IPS-NIHi7 (cell line): ENCODE data around the gene PTPRN2.

Experiments used
- DNase-seq: peaks from one replicate; pipeline ENCODE4 v3.0.0; 2012; ENCODE audit warnings: mixed read lengths; ENCODE audit errors: extremely low spot score

The PTPRN2 gene

DNA sequence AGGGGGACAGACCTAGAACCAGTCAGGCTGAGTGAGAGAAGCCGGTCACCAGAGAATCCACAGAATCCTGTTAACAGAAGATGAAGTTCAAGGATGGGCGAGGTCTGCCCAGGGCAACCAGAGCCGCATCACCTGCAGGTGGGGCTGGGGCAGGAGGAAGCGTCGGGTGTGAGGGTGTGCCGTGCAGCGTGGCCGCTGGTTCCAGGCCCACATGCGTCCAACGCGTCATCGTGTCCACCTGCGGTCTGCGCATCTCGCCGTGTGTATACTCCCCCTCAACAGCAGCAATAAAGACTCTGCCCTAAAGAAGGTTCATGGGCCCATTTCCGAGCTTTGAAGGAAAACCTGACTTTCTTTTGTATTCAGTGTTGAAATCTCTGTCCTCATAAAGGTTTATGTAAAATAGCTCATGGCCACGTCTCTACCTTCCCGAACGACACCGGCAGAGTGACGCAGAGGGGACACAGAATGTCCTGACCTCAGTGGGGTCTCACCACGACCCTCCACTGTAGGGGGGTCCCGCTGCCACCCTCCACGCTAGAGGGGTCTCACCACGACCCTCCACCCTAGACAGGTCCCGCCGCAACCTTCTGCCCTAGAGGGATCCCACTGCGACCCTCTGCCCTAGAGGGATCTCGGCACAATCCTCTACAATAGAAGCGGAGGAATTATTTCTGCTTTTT lies 446.9 kb downstream of the PTPRN2 start:
- no peak for DNase-seq

DNA sequence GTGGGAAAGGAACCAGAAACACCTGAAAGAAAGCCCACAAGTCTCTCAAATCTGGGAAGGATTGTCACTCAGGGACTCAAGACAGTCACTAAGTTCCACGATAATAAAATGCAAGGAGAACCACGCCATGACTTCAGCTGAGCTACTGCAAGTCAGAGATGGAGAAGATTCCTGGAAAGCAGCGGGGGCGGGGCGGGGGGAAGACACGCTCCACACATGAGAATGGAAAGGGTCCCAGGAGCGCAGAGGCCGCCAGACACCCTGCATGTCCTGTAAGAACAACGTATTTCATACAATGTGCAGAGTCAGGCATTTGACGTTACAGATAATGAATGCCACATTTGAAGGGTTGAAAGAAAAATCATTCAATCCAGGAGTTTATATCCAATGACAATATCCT lies 448.1 kb downstream of the PTPRN2 start:
- DNase-seq: no peak

DNA sequence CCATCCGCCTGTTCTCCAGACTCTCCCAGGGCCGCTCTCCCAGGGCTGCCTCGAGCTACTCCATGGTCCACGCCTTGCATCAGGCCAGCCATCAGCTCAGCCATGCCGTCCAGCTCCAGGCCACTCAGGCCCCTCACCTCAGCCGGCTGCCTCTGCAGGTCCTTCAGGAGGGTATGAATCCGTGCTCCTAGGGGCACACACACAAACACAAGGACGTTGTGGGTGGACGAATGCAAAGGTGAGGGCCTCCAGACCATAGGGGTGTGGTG lies 449.4 kb downstream of the PTPRN2 start:
- no peak for DNase-seq

DNA sequence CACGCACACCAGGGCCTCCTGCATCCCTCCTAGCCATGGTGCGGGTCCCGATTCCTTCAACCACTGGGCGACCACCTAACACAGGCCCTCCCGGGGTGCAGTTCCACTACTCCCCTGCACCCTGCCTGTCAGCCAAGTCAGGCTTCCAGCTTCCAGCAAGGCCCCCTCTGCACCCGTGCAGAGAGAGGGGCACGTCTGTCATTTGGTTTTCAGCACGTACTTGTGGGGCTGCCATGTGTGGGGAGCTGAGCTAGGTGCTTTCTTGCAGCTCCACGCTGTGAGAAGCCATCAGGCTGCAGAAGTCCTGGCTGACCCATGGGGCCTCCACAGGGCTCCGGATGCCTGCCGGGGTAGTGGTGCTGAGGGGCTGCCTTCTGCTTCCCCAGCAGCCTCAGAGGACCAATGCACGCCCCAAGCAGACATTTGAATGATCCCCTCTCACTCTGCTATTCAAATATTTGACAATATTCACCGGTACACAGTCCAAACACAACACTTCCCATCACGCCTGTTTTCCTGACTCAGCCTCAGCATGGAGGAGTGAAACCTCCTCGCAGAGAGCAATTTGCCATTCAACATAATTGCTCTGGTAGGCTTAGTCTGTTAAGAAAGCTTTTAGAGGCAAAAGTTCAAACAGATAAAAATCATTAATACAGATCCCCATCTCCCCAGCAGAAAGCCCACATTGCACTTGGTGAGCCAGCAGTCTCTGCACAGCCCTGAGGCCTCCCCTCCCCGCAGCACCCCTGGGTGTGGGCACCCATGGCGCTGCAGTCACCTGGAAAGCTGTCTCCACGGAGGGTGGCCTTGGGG lies 449.9 kb downstream of the PTPRN2 start:
- no peak for DNase-seq

DNA sequence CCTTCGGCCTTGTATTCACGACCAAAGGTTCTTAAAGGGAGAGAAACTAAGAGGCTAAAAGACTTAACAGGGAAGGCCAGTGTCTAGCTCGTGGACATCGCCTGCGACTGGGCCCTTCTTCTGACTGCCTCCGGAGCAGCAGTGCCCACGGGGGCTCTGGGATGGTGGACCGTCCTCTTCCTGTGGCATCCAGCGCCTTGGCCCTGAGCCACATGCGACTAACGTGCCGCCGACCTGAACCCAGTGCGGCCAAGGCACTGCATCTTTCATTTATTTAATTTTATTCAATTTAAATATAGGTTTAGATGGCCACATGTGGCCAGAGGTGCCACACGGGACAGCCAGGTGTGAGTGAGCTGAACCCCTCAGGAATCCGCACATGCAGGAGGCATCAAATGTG lies 451.7 kb downstream of the PTPRN2 start:
- no peak for DNase-seq

DNA sequence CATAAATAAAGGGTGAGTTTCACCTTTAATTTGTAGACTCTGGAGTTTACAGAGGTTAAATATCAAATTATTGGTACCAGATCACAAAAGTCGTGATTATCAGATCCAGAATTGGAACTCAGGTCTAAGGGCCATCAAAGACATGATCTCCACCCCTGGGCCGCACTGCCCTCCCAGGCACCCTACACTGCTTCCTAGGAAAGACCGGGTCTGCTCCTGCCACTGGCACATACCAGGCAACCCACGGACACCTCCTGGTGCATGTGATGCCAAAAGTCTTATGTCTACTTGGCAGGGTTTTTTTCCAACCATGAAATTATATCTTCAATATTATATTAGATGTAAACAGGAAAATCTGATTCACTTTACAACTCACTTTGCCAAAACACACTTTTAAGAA lies 452.8 kb downstream of the PTPRN2 start:
- DNase-seq: no peak

DNA sequence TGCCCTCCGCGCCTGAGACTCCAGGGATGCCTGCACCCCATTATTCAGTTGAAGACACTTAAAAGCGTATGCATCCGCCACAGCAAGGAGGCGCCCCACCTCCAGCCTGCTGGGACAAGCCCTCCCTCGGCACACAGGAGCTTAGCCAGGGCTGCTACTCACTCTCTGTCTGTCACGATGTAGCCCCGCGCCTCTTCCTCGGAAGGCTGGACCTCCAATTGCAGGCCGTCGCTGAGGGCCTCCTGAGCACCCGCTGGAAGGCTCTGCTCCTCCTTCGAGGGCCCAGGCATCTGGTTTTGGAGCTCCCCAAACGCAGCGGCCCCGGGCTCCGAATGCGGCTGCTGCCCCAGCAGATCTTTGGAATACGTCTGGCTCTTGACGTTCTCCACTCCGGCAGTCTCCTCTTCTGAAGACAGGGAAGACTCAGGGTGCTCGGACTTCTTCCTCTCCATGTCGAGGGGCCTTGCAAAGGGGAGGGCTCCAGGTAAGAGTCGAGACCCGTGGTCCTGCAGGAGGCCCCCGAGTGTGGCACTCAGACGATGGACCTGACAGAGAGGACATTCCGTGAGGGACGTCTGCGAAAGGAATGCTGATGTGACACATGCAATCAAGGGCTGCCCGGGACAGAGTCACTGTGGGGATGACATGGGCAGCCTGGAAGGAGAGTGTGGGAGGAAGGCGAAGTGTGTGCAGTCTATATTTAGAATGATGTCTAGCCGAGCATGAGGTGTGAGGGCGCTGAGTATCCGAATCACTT lies 453.9 kb downstream of the PTPRN2 start:
- DNase-seq: no peak

DNA sequence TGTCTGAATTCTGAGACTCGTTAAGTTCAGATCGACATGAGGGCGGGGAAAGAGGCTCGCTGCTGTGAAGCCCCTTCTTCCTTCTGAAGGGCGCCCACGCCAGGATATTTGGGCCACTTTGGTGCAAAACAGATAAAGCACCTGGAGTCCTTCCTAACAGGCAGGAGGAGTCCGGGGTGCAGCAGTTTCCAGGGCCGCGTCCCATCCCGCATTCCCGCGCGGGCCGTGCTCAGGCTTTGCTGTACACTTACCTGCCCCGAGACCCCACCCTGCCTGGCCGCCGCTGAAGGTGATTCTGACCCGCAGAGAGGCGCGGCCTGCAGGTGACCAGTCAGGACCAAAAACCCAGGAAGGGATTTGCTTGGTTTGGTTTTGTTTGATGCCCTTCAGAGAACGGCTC lies 454.6 kb downstream of the PTPRN2 start:
- no peak for DNase-seq

DNA sequence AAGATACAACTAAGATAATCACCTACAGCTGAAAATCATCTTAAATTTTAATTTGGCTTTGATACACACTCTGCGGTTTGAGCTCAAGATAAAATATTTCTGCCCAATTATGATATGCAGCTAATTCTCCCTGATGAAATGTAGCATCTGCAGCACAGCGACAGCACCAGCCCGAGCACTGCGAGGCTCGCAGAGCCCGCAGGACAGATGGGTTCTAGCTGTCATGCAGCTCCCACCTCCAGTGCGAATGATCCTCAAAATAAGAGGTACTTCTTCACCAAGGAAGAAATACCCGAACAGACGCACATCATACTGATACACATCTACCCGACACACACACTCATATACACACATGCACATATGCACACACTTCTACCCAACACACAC lies 457.6 kb downstream of the PTPRN2 start:
- no peak for DNase-seq

DNA sequence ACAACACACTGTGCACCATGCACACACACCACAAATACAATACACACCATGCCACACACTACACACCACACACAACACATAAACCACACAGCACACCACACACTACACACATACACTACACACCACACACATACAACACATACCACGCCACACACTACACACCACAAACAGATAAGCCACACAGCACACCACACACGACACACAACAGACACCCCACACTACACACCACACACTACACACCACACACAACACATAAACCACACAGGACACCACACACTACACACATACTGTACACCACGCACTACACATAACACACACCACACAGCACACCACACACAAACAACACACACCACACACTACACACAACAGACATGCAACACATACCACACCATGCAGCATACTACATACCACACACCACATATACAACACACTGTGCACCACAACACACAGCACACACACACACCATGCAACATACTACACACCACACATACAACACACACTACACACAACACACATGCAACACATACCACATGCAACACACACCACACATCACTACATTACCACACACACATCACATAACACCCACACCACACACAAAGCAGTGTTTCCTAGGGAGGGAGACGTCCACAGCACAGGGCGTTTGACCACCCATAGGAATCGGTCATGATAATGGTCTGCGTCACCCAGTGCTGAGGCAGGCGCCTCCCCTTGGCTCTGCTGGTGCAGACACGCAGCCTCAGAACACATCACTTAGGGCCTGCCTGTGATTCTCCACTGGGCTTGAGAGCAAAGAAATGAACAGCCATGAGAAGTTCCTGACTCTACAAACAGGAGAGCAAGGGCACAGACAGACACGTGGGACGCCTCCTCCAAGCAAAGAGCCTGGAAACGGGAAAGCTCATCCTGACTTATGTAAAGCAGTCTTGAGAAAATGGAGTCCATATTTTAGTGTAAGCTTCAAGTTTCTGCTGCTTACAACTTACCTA lies 458.3 kb downstream of the PTPRN2 start:
- no peak for DNase-seq

DNA sequence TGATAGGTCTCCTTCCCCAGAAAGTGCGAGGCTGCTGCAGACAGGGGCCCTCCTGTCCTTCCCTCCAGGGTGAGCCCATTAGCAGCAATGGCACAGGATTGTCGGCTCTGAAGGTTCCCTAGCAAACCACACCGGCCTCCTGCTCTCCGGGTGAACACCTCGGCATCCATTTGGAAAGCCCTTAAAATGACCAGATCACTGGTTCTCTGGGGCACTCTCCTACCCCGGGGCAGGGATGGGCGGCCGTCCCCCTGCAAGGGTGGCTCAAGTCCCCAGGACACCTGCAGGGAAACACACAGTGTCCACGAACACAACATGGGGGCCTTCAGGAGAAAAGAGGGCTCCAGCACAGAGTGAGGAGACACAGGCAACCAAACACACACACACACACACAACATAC lies 459.1 kb downstream of the PTPRN2 start:
- DNase-seq: no peak

DNA sequence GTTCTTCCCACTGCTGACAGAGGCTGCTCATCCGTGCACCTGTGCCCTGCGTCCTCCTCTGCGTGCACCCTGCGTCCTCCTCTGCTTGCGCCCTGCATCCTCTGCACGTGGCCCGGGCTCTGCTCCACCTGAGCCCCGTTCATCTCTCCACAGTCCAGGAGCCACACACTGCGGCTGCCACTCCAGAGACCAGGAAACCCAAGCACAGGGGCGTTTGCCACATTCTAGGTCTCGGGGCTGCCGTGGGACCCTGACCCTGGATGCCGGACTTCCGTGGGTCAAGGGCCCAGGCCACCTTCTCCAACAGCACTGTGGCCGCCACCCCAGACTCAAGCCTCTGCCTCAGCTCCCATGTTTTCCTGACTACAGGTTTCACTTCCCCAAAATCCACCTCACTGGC lies 460.4 kb downstream of the PTPRN2 start:
- DNase-seq: no peak

DNA sequence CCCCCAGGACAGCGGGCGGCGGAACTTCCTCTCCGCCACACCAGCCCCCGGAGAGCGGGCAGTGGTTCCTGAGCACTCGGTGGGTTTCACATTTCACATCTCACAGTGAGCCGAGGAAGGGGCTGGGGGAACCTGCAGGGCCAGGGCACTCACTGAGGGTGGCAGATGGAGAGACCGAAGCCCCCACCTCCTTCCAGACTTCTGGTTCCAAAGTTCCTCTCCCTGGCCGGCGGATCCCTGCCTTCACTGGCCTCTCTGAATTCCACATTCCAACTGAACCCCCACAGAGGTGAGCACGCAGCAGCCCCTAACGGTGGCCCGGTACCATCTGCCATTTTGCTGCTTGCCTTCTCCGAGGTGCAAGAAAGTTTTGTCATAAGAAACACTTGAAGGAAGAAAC lies 461.0 kb downstream of the PTPRN2 start:
- DNase-seq: no peak

DNA sequence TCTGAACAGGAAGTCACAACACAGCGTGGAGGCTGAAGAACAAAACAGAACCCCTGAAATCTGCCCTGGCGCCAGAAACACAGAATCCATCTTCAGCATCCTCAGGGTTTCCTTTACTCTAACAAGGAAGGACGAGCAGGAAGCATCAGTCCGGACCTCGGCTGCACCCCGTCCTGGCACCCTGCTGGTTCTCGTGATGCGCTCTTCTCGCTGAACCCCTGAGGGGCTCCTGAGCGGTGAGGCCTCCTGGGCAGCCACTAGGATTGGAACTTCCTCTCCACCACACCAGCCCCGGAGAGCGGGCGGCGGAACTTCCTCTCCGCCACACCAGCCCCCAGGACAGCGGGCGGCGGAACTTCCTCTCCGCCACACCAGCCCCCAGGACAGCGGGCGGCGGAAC lies 461.9 kb downstream of the PTPRN2 start:
- no peak for DNase-seq

DNA sequence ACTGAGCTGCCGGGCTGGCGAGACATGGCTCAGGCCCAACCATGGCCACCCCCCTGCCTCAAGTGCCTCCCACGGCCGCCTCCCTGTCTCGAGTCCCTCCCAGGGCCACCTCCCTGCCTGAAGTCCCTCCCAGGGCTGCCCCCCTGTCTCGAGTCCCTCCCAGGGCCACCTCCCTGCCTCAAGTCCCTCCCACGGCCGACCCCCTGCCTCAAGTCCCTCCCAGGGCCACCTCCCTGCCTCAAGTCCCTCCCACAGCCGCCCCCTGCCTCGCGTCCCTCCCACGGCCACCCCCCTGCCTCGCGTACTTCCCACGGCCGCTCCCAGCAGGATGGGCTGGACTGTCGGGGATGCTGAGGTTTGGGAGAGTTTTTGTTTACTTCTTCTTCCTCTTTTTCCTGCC lies 462.5 kb downstream of the PTPRN2 start:
- DNase-seq: no peak

DNA sequence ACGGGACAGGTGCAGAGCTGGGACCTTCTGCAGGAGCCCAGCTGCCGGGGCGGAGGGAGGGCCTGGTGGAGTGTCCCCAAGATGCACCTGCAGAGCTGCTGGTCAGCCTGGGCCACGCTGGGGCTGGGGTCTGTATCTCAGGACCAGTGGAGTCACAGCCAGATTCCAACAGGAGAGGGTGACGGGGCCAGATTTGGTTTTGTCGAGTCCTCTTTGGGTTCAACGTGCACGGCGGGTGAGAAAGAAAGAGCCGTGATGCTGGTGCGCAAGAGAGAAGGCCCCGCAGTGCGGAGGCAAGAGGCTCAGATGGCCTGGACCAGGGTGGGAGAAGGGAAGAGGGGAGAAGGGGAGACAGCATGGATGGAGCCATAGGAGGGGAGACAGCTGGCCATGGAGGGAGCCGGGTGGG lies 462.9 kb downstream of the PTPRN2 start:
- DNase-seq: no peak

DNA sequence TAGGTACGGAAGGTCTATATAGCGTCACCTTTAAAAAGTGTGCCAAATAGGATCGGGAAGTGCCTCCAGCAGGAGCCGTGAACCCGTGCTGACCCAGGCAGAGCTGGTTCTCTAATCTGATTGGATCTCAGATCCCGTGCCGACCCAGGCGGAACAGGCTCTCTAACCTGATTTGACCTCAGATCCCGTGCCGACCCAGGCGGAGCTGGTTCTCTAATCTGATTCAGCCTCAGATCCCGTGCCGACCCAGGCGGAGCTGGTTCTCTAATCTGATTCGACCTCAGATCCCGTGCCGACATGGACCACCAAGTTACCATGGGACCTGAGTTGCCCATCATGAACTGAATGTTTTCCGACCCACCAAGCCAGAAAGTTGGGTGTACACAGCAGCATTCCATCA lies 463.9 kb downstream of the PTPRN2 start:
- DNase-seq: no peak

DNA sequence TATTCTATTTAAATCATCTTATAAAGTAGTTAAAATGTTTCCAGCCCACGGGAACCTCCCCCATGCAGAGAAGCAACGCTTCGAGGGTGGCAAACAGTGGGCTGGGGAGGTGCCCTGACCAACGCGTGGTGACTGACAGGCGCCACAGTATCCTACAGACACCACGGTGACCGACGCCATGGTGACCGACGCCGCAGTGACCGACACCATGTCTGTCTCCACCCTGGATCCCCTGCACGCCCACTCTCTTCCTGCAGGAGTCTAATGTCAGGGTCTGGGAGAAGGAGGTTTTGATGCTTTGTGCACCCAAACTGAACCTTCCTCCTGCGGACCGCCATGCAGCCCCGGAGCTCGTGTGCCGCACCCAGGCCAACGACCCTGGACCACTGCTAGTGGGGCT lies 464.4 kb downstream of the PTPRN2 start:
- no peak for DNase-seq

DNA sequence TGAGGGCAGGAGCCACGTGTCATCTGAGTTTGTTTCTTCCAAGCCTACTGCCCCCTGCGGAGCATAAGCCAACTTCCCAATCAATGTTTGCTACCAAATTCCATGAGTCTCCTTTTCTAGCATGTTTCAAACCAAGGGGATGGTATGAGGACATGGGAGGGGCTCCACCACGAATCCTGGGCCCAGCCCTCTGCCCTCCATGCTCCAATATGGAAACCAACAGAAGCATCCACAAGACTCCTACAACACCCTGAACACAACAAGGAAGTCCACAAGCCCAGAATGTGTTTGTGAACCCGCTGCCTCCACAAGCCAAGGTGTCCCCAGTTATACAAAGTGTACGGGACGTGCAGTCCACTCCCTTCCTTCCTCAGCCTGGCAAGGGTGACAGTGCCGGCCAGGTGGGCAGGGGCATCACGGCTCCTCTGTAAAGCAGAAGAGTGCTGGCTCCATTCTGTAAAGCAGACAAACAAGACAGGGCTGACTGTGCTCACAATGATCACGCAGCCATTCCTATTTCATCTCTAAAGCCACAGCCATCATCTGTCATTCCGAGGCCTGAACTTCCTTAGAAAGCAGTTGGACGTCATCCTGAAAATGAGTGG lies 466.1 kb downstream of the PTPRN2 start:
- DNase-seq: no peak

DNA sequence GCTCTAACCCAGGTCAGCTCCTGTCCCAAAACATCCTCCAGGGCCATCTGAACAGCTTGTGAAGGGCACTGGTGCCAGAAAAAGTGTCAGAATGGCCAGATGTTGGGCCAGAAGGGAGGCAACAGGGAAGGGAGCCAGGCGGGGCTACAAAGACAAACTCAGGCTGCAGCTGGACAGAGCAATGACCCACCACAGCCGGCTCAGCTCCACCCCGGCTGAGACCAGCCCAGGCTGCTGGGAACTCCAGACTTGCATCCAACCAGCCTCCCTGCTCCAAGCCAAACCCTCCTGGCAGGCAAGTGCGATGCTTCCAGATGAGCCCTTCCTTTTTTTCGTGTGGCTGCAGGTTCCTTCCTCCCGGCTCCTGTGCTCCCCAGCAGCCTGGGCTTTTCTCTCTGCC lies 466.9 kb downstream of the PTPRN2 start:
- no peak for DNase-seq

DNA sequence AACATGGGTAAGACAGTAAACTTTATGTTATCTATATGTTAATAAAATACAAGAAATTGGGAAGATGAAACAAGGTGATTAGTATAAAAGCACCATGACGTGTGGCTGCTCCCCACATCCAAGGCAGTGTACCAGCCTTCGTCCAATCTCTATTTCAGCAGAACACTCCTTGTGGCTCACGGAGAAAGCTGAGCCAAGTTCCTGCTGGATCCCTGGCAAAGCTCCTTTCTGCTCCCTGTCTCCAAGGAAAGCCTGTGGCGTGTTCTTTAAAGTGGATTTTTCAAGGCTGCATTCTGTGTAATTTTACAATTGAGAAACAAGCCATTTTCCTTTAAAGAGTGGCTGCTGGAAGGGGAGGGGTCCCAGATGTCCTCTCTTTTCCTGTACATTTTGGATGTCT lies 467.3 kb downstream of the PTPRN2 start:
- no peak for DNase-seq
